HepG2 (cell line): ENCODE results near the gene WDR35.

Experiments
- ATF2 ChIP-seq: sonication (generic); formaldehyde crosslinking; IDR thresholded peaks from 2 replicates; pipeline ENCODE4 v1.4.0; 2020; ENCODE audit warnings: missing genetic modification reagents
- CEBPG ChIP-seq: IDR thresholded peaks from 2 replicates; pipeline ENCODE4 v1.6.1; 2016
- CEBPZ ChIP-seq: IDR thresholded peaks from 2 replicates; pipeline ENCODE4 v1.6.1; 2012; ENCODE audit warnings: low read length, improper control_type of control experiment
- CTCF ChIP-seq: sonication (generic); formaldehyde crosslinking; IDR thresholded peaks from 2 replicates; pipeline ENCODE4 v1.5.0; 2020; ENCODE audit warnings: mild to moderate bottlenecking, missing genetic modification reagents, moderate library complexity
- ELF4 ChIP-seq: sonication (generic); formaldehyde crosslinking; IDR thresholded peaks from 2 replicates; pipeline ENCODE4 v1.5.0; 2020; ENCODE audit warnings: missing genetic modification reagents, mild to moderate bottlenecking, moderate library complexity, borderline replicate concordance
- EP300 ChIP-seq, 3 experiments: sonication (generic) in 1 of 3; formaldehyde crosslinking in 1 of 3; IDR thresholded peaks; 2 replicates each; pipeline versions ENCODE4 v1.5.1 to v1.6.1; 2011 to 2020; ENCODE audit warnings: low read depth in 2 of 3, low read length in 2 of 3, borderline replicate concordance in 1 of 3, improper control_type of control experiment in 1 of 3, mild to moderate bottlenecking in 1 of 3, missing genetic modification reagents in 1 of 3, moderate library complexity in 1 of 3
- KLF11 ChIP-seq: IDR thresholded peaks from 2 replicates; pipeline ENCODE4 v1.6.1; 2016; ENCODE audit warnings: missing compliant biosample characterization
- POLR2AphosphoS5 ChIP-seq: IDR thresholded peaks from 2 replicates; pipeline ENCODE4 v1.6.1; 2012; ENCODE audit warnings: low read depth, low read length
- SAP130 ChIP-seq: IDR thresholded peaks from 2 replicates; pipeline ENCODE4 v1.6.1; 2016; ENCODE audit warnings: low read depth
- ZNF619 ChIP-seq: sonication (generic); formaldehyde crosslinking; IDR thresholded peaks from 2 replicates; pipeline ENCODE4 v1.4.0; 2020; ENCODE audit warnings: mild to moderate bottlenecking, missing genetic modification reagents

- TF ChIP-seq POLR2AphosphoS5, result no peak
- no peak for TF ChIP-seq SAP130 (CRISPR knock-in tag)
- no peak for TF ChIP-seq CEBPG
- TF ChIP-seq ZNF619, result no peak
- TF ChIP-seq ATF2 (CRISPR knock-in tag), result no peak
- TF ChIP-seq ELF4 (CRISPR knock-in tag), result no peak
- TF ChIP-seq KLF11, result no peak
- TF ChIP-seq CEBPZ, result no peak
- no peak for TF ChIP-seq EP300 (IDR thresholded peaks at IDR 0.05; ENCODE audit: low read depth in 2 of 2, low read length in 2 of 2)
- TF ChIP-seq EP300 (CRISPR knock-in tag; IDR thresholded peaks at IDR 0.05; ENCODE audit: borderline replicate concordance), result no peak
- no peak for TF ChIP-seq CTCF (CRISPR knock-in tag)
These were observed 2.0 kb upstream of the WDR35 start for GRCh38 chr2:19991895-19992294.
